H1 (cell line): ENCODE measurements around the gene FOXL2. TPM values are rescaled to one million over a fixed set of nuclear protein-coding genes. Genes with fewer than 3 reads are reported as not detected.

Experiments used
- CTCF ChIA-PET: fragments of 300-600 bp; sonication (Branson Sonifier 250); formaldehyde crosslinking; loops from one replicate; lab custom pipeline; 2021; ENCODE audit not compliant: partially characterized antibody; lab: Charles Lee
- POLR2A ChIA-PET: fragments of 300-600 bp; sonication (Branson Sonifier 250); formaldehyde crosslinking; loops from one replicate; lab custom pipeline; 2021; ENCODE audit warnings: inconsistent platforms; ENCODE audit not compliant: partially characterized antibody; lab: Charles Lee
- DNase-seq, 2 experiments: peaks; one replicate each; pipeline versions ENCODE4 v3.0.0 to v3.0.0-alpha.2; 2010 to 2022; ENCODE audit warnings: low spot score in 2 of 2, low read depth in 1 of 2, mixed read lengths in 1 of 2
- FAIRE-seq: peaks from 2 replicates; lab custom pipeline; 2011; peaks lifted over from hg19 to GRCh38; lab: Jason Lieb, UNC
- H2AFZ ChIP-seq: 2 replicates; pipeline ENCODE4 v1.8.1; 2012; ENCODE audit warnings: low read length, inconsistent platforms
- H2AK5ac ChIP-seq: 2 replicates; pipeline ENCODE4 v1.6.1; 2013; ENCODE audit warnings: low read depth, low read length
- H2BK120ac ChIP-seq: replicated peaks from 2 replicates; pipeline ENCODE3; 2013; ENCODE audit warnings: low read depth, low read length, inconsistent platforms
- H2BK12ac ChIP-seq: 2 replicates; pipeline ENCODE4 v1.6.1; 2013; ENCODE audit warnings: low read depth, low read length
- H2BK15ac ChIP-seq: 2 replicates; pipeline ENCODE4 v1.6.1; 2013; ENCODE audit warnings: low read length
- H2BK20ac ChIP-seq: 2 replicates; pipeline ENCODE4 v1.6.1; 2013; ENCODE audit warnings: low read length
- H2BK5ac ChIP-seq: 2 replicates; pipeline ENCODE4 v1.6.1; 2013; ENCODE audit warnings: low read depth, low read length
- H3K14ac ChIP-seq: 2 replicates; pipeline ENCODE4 v1.6.1; 2013; ENCODE audit warnings: inconsistent platforms; ENCODE audit not compliant: insufficient read length
- H3K18ac ChIP-seq: 2 replicates; pipeline ENCODE4 v1.6.1; 2013; ENCODE audit warnings: low read length; ENCODE audit errors: extremely low read depth
- H3K23ac ChIP-seq: 2 replicates; pipeline ENCODE4 v1.6.1; 2013; ENCODE audit warnings: inconsistent platforms; ENCODE audit not compliant: insufficient read length
- H3K23me2 ChIP-seq: 2 replicates; pipeline ENCODE4 v1.6.1; 2013; ENCODE audit warnings: low read depth, low read length
- H3K27ac ChIP-seq: 2 replicates; pipeline ENCODE4 v1.6.1; 2011; ENCODE audit warnings: low read depth, low read length, inconsistent platforms
- H3K27me3 ChIP-seq, 4 experiments: replicated peaks in 1 of 4; 1 replicate in 1 of 4; 2 replicates in 3 of 4; pipeline versions ENCODE4 v1.6.1 to v1.8.1; 2011 to 2013; ENCODE audit warnings: low read length in 3 of 4, mild to moderate bottlenecking in 3 of 4, inconsistent platforms in 2 of 4, mixed read lengths in 2 of 4, moderate library complexity in 1 of 4; ENCODE audit not compliant: control insufficient read depth in 3 of 4, insufficient read depth in 3 of 4; ENCODE audit errors: extremely low read depth in 1 of 4
- H3K36me3 ChIP-seq, 4 experiments: 2 replicates each; pipeline versions ENCODE4 v1.6.1 to v1.8.1; 2011 to 2013; ENCODE audit warnings: mild to moderate bottlenecking in 4 of 4, low read length in 3 of 4, moderate library complexity in 2 of 4, control low read depth in 1 of 4, inconsistent platforms in 1 of 4; ENCODE audit not compliant: insufficient read depth in 4 of 4, control insufficient read depth in 2 of 4
- H3K4ac ChIP-seq: replicated peaks from 2 replicates; pipeline ENCODE3; 2013; ENCODE audit warnings: low read length, low read depth, mixed read lengths, inconsistent platforms; ENCODE audit not compliant: insufficient read length
- H3K4me1 ChIP-seq, 4 experiments: replicated peaks in 1 of 4; 1 replicate in 1 of 4; 2 replicates in 3 of 4; pipeline versions ENCODE4 v1.6.1 to v1.8.1; 2011 to 2013; ENCODE audit warnings: low read length in 3 of 4, inconsistent platforms in 2 of 4, mixed read lengths in 1 of 4; ENCODE audit not compliant: insufficient read depth in 4 of 4, control insufficient read depth in 3 of 4
- H3K4me2 ChIP-seq, 2 experiments: 2 replicates each; pipeline versions ENCODE4 v1.6.1 to v1.8.1; 2011 to 2013; ENCODE audit warnings: low read depth in 2 of 2, low read length in 2 of 2, control low read depth in 1 of 2, inconsistent platforms in 1 of 2, mild to moderate bottlenecking in 1 of 2; ENCODE audit not compliant: insufficient read depth in 1 of 2
- H3K4me3 ChIP-seq, 4 experiments: fragments of 200-600, 300-600 bp in 1 of 4; sonication (generic), shearing (Covaris generic), sonication (Bioruptor Twin) in 1 of 4; 2 replicates each; pipeline versions ENCODE4 v1.5.1 to v1.8.1; 2011 to 2016; ENCODE audit warnings: low read length in 4 of 4, low read depth in 3 of 4, control low read depth in 2 of 4, inconsistent platforms in 2 of 4, mild to moderate bottlenecking in 2 of 4, mixed read lengths in 1 of 4, moderate library complexity in 1 of 4; ENCODE audit not compliant: insufficient read depth in 2 of 4; ENCODE audit errors: extremely low read depth in 1 of 4
- H3K56ac ChIP-seq: replicated peaks from 2 replicates; pipeline ENCODE3; 2013; ENCODE audit warnings: low read depth, mild to moderate bottlenecking, mixed read lengths, low read length, inconsistent platforms; ENCODE audit not compliant: insufficient read length
- H3K79me1 ChIP-seq: 2 replicates; pipeline ENCODE4 v1.6.1; 2013; ENCODE audit warnings: low read depth, low read length, control low read depth
- H3K79me2 ChIP-seq, 2 experiments: 2 replicates each; pipeline versions ENCODE4 v1.6.1 to v1.8.1; 2012 to 2013; ENCODE audit warnings: low read length in 2 of 2, mild to moderate bottlenecking in 2 of 2, inconsistent platforms in 1 of 2; ENCODE audit not compliant: insufficient read depth in 2 of 2, control insufficient read depth in 1 of 2
- H3K9ac ChIP-seq, 4 experiments: replicated peaks in 1 of 4; 1 replicate in 1 of 4; 2 replicates in 3 of 4; pipeline versions ENCODE4 v1.6.1 to v1.8.1; 2011 to 2013; ENCODE audit warnings: low read depth in 3 of 4, low read length in 3 of 4, control low read depth in 2 of 4, mild to moderate bottlenecking in 2 of 4, moderate library complexity in 2 of 4, inconsistent platforms in 1 of 4; ENCODE audit errors: extremely low read depth in 1 of 4
- H3K9me3 ChIP-seq, 2 experiments: 2 replicates each; pipeline versions ENCODE4 v1.6.1 to v1.8.1; 2012 to 2013; ENCODE audit warnings: mild to moderate bottlenecking in 2 of 2, moderate library complexity in 2 of 2, control low read depth in 1 of 2, inconsistent platforms in 1 of 2, low read depth in 1 of 2, low read length in 1 of 2, mixed read lengths in 1 of 2; ENCODE audit not compliant: insufficient read depth in 2 of 2
- H4K20me1 ChIP-seq, 2 experiments: replicated peaks in 1 of 2; 2 replicates each; pipeline versions ENCODE3 to v1.8.1; 2011 to 2013; ENCODE audit warnings: inconsistent platforms in 2 of 2, low read length in 2 of 2, mild to moderate bottlenecking in 1 of 2; ENCODE audit not compliant: insufficient read depth in 2 of 2, control insufficient read depth in 1 of 2
- H4K5ac ChIP-seq: 2 replicates; pipeline ENCODE4 v1.6.1; 2013; ENCODE audit warnings: low read length, low read depth, mixed read lengths, inconsistent platforms; ENCODE audit not compliant: insufficient read length
- H4K8ac ChIP-seq: 2 replicates; pipeline ENCODE4 v1.8.0; 2013; ENCODE audit warnings: mild to moderate bottlenecking, moderate library complexity, low read length, inconsistent platforms; ENCODE audit not compliant: insufficient read depth; ENCODE audit errors: extremely low read depth
- H4K91ac ChIP-seq: replicated peaks from 2 replicates; pipeline ENCODE3; 2013; ENCODE audit warnings: low read length, mixed read lengths, inconsistent platforms; ENCODE audit not compliant: insufficient read length
- BACH1 ChIP-seq: IDR thresholded peaks from 2 replicates; pipeline ENCODE4 v1.6.1; 2012; ENCODE audit warnings: low read length, improper control_type of control experiment
- CREB1 ChIP-seq: IDR thresholded peaks from 2 replicates; pipeline ENCODE4 v1.6.1; 2012; ENCODE audit warnings: inconsistent platforms
- HDAC2 ChIP-seq, 2 experiments: fragments of 300-600 bp in 1 of 2; sonication (generic) in 1 of 2; IDR thresholded peaks; 2 replicates each; pipeline ENCODE4 v1.6.1; 2011 to 2012; ENCODE audit warnings: low read depth in 2 of 2, low read length in 2 of 2, mild to moderate bottlenecking in 2 of 2, moderate library complexity in 2 of 2, borderline replicate concordance in 1 of 2, inconsistent platforms in 1 of 2
- JUN ChIP-seq: IDR thresholded peaks from 2 replicates; pipeline ENCODE4 v1.6.1; 2011; ENCODE audit warnings: low read depth, mild to moderate bottlenecking, improper control_type of control experiment, low read length
- RAD21 ChIP-seq, 2 experiments: IDR thresholded peaks in 1 of 2; conservative IDR thresholded peaks in 1 of 2; 2 replicates each; pipeline ENCODE4 v1.6.1; 2011; ENCODE audit warnings: low read depth in 2 of 2, low read length in 2 of 2, improper control_type of control experiment in 1 of 2, inconsistent platforms in 1 of 2, mild to moderate bottlenecking in 1 of 2, moderate library complexity in 1 of 2
- RNF2 ChIP-seq: fragments of 200-900, 300-1000 bp; sonication (generic); IDR thresholded peaks from 2 replicates; pipeline ENCODE4 v1.7.1; 2016; ENCODE audit warnings: borderline replicate concordance, low read depth, mild to moderate bottlenecking, antibody characterized with exemption, low read length; ENCODE audit not compliant: poor library complexity, severe bottlenecking; ENCODE audit errors: missing control alignments
- TEAD4 ChIP-seq: IDR thresholded peaks from 2 replicates; pipeline ENCODE4 v1.6.1; 2012; ENCODE audit warnings: low read depth, low read length, inconsistent platforms, mixed read lengths
- YY1 ChIP-seq: IDR thresholded peaks from 2 replicates; pipeline ENCODE4 v1.6.1; 2011; ENCODE audit warnings: low read depth, mild to moderate bottlenecking, low read length
- WGBS, 2 experiments: shearing (Covaris generic) in 1 of 2; methylation state at CpG; one replicate each; pipeline versions ENCODE4 v1.1.6 to v1.1.7; 2013 to 2015; ENCODE audit warnings: low lambda C conversion rate in 2 of 2, mixed read lengths in 2 of 2, inconsistent platforms in 1 of 2, low coverage in 1 of 2, missing lambda C conversion rate in 1 of 2; ENCODE audit not compliant: insufficient replicate concordance in 2 of 2, insufficient coverage in 1 of 2, insufficient read length in 1 of 2; ENCODE audit errors: extremely low coverage in 1 of 2, missing lambda C conversion rate in 1 of 2; 5-methylcytosine and 5-hydroxymethylcytosine counted together
- polyA plus RNA-seq, 7 experiments: library from polyadenylated mRNA; depleted of rRNA in 3 of 7; stranded (reverse) in 5 of 7; unstranded in 2 of 7; fragments of >200 nt in 5 of 7; fragments of 200-250 nt in 2 of 7; gene quantifications; 1 replicate in 5 of 7; 2 replicates in 1 of 7; 4 replicates in 1 of 7; pipeline versions ENCODE4 v1.2.1 to v1.2.3, GENCODE V29; 2011 to 2013; ENCODE audit warnings: missing spikeins in 2 of 7, mixed read lengths in 2 of 7
- total RNA-seq: library from RNA; stranded (reverse); fragmentation: NEBNext Ultra II Directional; extraction: Animal tissue kit (Norgen Biotek cat#: 25700); gene quantifications from 2 replicates; pipeline ENCODE4 v1.2.1, GENCODE V29; 2021
- TF ChIP-seq, protein P1 (sequence below), 3 experiments: IDR thresholded peaks; 1 replicate in 2 of 3; 2 replicates in 1 of 3; pipeline versions ENCODE4 v1.5.1 to v1.6.1; 2011; ENCODE audit warnings: low read length in 3 of 3, mild to moderate bottlenecking in 3 of 3, inconsistent platforms in 2 of 3, low read depth in 1 of 3, moderate library complexity in 1 of 3; ENCODE audit not compliant: insufficient read depth in 1 of 3; ENCODE audit errors: control extremely low read depth in 1 of 3

Gene FOXL2
- total and polyA plus RNA-seq, 2 of the 8 experiments (the other 6 are each of a cell fraction or from before 2014, with no cell fraction given) = 0.59 to 2.4 TPM

DNA sequence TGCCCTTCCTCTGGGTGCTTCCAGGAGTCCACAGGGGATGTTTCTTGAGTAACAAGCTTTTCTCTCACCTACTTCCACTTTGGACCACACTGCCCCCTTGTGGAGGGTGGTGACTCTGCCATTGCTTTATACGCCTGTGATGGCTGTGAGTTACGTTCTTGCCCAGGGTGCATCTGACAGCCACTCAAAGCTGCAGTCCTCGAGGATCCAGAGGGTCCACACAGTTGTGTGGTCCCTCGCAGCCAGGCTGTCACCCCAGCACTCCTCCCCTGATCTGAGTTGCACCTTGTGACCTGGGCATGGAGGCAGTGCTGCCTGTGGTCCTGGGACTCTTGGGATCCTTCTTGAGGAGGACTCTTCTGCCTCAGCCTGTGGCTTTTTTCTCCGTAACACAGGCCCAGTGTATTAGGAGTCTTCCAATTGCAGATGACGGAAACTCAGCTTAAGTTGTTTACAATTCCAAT, 23.4 kb downstream of the FOXL2 start:
- Histone ChIP-seq H3K4me3 (no peak overlapping the region), H4K5ac (no peak overlapping the region), H3K18ac (no peak overlapping the region), H3K79me1 (no peaks in the 10 kb centered on the region), H2BK12ac (peak overlapping the region; percentile 70; the same call in 1 of the 2 replicates), H3K36me3 (no peaks in the 10 kb centered on the region), H3K27ac (no peak overlapping the region), H3K56ac (no peak overlapping the region), H2BK20ac (no peak overlapping the region; the same call in 1 of the 2 replicates), H2AFZ (peak overlapping the region; percentile 91), H2BK120ac (no peak overlapping the region), H3K23me2 (no peaks in the 10 kb centered on the region), H3K27me3 (no peaks in the 10 kb centered on the region; a peak in 1 of 7 replicates), H4K91ac (peak overlapping the region; percentile 66), H3K14ac (no peak overlapping the region), H3K4me2 (0 out of 4 replicates have a peak overlapping the region, but pooled peaks of 1 of the 2 experiments have one; percentile 22), H4K8ac (peak overlapping the region; percentile 54; the same call in 1 of the 2 replicates), H2AK5ac (no peak overlapping the region), H3K9ac (no peak overlapping the region), H2BK5ac (peak overlapping the region; percentile 73; the same call in 1 of the 2 replicates), H3K9me3 (no peaks in the 10 kb centered on the region), H3K23ac (no peak overlapping the region), H3K4me1 (no peaks in the 10 kb centered on the region; a peak in 1 of 7 replicates), H3K4ac (no peak overlapping the region), H2BK15ac (no peak overlapping the region), H3K79me2 (no peaks in the 10 kb centered on the region), H4K20me1 (no peaks in the 10 kb centered on the region)
- POLR2A ChIA-PET = interaction anchor here (0.6 to 0.9 kb wide), 3 partner anchors 17 to 130 kb away, joined by 3 read pairs; no protein-coding TSS in a partner anchor
- CTCF ChIA-PET = interaction anchor here (0.6 to 15.4 kb wide), 103 partner anchors 7 to 661 kb away, joined by 3 to 322 read pairs (median 4); partner anchors contain the start of gene CEP70
- DNase-seq = peak in 1 of 2 experiments; percentile 96
- 37% methylated on average over 6 of the region's 6 CpGs; no CpG with 5 or more reads in 1 of the 2 experiments for WGBS, 2 experiments
- peak; percentile 65 for FAIRE-seq
- TF ChIP-seq YY1 (peak; percentile 77), BACH1 (0 out of 2 replicates have a peak, but pooled peaks have one; percentile 10), CREB1 (peak; percentile 50; the same call in 1 of the 2 replicates), RAD21 (IDR thresholded peaks at IDR 0.05 in 1 of 2, conservative IDR thresholded peaks at IDR 0.05 in 1 of 2; ENCODE audit: low read depth in 2 of 2, low read length in 2 of 2) (peak; percentile 90 to 91), TEAD4 (no peak), RNF2 (no peak), JUN (0 out of 2 replicates have a peak, but pooled peaks have one; percentile 4), HDAC2 (IDR thresholded peaks at IDR 0.05; ENCODE audit: borderline replicate concordance in 1 of 2, low read depth in 2 of 2, low read length in 2 of 2) (no peak)
- TF ChIP-seq, protein P1, sequence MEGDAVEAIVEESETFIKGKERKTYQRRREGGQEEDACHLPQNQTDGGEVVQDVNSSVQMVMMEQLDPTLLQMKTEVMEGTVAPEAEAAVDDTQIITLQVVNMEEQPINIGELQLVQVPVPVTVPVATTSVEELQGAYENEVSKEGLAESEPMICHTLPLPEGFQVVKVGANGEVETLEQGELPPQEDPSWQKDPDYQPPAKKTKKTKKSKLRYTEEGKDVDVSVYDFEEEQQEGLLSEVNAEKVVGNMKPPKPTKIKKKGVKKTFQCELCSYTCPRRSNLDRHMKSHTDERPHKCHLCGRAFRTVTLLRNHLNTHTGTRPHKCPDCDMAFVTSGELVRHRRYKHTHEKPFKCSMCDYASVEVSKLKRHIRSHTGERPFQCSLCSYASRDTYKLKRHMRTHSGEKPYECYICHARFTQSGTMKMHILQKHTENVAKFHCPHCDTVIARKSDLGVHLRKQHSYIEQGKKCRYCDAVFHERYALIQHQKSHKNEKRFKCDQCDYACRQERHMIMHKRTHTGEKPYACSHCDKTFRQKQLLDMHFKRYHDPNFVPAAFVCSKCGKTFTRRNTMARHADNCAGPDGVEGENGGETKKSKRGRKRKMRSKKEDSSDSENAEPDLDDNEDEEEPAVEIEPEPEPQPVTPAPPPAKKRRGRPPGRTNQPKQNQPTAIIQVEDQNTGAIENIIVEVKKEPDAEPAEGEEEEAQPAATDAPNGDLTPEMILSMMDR (IDR thresholded peaks at IDR 0.05; ENCODE audit: control extremely low read depth in 1 of 3, insufficient read depth in 1 of 3, low read depth in 1 of 3, low read length in 3 of 3) = peak; percentile 82 to 96 (median 86)
